GM18520 (cell line): Measurements from ENCODE around the gene ARID1B.

Experiments used
- ATAC-seq: cut with Tn5 transposase; IDR thresholded peaks from one replicate; pipeline ENCODE4 v1.9.1; 2021; ENCODE audit not compliant: unreplicated experiment

The ARID1B gene

DNA sequence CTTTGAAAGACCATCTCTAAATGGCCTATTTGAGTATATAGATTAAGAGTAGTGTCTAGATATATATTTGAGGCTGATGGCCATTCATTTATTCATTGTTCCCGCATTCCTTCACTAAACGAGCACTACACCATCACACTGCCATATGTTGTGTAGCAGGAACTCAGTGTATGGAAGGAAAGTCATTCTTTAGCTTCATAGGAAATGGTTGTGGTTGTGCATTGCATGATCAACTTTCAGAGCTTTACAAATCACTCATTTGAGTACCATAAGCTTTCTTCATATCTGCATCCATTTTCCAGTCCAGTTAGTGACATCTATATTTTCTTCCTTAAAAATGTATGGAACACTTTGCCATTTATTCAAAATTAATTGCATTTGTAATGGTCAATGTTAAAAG, 97.9 kb downstream of the ARID1B start:
- ATAC-seq = no peak

DNA sequence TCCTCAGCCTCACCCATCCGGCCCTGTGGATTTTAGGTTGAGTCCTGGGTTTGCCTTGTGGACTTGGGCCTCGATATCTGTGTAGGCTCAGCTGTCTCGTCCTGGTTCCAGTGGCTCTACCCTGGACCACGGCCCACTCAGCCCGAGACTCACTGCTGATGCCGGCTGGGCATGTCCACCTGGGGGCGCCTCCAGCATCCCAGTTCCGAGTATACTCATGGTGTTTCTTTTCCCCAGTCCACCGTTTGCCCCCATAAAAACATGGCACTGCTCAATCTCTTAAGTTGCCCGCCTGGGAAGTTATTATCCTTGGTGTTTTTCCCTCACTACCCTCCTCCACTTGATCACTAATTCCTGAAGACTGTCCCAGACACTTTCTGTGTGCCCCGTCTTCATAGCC, 99.1 kb downstream of the ARID1B start:
- no peak for ATAC-seq

DNA sequence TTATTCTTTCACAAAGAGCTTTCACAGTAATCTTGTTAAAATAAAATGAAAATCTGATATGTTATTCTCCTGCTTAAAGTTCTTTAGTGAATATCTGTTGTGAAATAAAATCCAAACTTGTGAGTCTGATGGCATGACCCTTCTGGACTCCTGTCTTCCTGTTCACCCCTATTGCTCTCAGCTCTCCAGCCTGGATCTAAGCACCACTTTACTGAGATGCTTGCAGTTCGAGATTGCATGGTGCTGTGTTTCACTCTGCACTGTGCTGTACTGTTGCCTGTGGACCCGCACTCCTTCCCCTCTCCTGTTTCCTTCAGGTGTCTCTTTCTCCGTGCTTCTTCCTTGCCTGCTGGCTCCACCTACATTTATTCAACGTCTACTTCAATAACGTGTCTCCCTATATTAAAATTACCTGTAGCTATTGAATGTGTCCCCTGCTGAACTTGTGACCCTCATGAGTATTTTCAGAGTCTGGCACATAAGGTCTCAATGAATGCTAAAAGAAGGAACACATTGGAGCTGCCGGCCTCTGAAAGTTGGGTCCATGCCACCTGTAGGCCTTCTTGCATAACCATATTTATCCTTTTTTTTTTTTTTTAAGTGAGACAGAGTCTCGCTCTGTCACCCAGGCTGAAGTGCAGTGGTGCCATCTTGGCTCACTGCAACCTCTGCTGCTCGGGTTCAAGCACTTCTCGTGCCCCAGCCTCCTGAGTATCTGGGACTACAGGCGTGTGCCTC, 100.1 kb downstream of the ARID1B start:
- ATAC-seq = no peak

DNA sequence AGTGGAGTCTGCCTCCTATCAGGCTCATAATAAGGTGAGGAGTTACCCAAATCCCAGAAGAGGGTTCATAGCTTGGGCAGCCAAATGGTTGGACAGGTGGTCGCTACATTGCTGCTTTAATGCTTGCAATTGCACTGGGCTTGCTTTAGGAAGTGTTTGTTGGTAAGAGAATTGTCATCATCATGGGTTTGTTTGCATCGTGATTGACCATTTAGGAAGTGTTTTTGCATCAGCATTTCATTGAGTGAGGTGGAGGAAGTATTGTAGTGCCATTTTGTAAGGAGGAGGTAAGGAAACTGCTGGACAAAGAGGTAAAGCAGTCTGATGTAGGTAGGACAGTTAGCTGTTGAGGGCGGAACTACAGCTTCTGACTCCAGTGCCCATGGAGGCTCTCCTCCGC, 101.5 kb downstream of the ARID1B start:
- ATAC-seq = no peak

DNA sequence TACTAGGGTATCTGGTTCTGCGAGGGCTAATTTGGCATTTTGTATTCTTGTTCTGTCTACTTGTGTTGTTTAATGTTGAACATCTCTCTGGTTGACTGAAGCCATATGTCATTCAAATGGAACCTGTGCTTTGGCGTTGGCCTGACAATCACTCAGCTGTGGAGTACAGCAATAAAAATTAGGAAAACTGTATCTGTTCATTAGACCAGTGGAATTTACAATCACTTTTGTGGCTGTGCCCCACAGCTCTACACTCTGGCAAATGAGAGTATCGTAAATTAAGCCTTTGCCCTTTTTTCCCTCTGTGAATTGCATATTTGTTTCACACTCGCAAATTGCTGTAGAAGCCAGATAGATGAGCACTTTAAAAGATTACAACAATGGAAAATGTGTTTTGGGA, 102.0 kb downstream of the ARID1B start:
- ATAC-seq = no peak

DNA sequence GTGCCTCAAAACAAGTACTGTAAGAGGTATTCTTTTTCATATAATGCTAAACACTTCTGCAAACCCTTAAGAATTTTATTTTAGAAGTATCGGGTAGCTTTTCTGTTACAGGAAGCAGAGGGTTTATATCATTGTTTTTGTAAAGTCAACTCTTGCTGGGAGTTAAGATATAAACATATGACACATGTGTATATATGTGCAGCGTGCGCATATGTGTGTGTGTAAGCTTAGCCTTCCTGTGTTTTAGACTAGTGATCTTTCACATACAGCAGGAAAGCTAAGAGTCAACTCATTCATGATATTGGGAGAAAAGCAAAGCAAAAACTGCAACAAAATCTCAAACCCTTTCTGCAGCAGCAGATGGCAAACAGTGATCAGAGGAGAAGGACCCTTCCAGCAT, 102.4 kb downstream of the ARID1B start:
- no peak for ATAC-seq

DNA sequence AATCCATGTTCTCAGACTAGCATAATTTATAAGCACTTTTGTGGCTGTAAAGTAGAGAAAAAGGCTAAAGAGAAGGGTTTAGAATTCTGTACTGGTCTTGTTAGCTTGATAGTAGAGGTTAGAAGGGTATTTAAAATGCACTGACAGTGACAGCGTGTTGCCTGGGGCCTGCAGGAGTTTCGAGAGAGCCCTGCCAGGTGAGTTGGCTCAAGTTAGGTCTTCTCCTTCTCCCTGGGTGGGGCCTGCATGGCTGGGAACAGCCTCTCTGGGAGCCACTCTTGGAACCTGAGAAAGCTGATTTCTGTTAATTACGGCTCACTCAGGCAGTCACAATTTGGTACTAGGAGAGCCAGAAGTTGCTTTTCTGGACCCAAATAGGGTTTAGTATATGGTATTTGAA, 103.7 kb downstream of the ARID1B start:
- no peak for ATAC-seq

DNA sequence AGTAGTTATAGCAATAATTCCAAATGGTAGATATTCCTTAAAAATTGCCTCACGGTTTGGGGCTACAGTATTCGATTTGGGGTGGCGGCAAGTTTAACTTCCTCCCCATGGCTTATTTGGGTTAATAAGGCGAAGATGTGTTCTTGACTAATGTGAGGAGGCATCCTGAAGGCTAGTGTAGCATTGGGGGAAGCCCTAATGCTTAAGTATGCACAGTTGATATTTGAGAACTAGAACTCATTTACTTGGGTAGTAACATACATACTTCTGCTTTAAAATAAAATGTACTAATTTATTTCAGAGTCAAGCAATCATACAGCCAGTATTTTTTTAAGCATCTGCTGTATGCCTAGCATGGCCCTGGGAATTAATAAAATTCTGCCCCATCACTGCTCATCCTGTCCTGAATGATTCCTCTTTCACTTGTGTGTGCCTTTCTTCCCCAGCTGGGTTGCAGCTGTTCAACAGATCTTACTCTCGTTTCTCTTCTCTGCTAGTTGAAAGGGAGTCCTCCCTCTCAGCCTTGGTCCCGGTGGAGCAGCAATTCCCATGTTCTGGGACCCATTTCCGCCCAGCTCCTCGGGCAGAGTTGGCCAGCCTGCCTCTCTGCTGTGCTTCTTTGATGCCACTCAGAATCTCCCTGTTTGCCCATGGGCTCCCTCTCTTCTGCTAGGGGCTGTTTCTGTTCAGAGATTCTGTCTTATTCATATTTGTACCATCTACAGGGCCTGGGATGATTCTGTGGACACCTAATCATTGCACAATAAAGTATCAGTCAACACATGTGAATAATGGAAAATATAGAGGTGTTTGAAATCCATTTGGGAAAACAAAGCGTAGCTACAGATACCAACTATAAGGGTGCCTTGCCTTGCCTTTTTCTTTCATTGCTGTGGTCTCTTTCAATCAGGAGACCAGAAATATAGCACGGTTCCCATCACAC, 104.8 kb downstream of the ARID1B start:
- ATAC-seq = no peak

DNA sequence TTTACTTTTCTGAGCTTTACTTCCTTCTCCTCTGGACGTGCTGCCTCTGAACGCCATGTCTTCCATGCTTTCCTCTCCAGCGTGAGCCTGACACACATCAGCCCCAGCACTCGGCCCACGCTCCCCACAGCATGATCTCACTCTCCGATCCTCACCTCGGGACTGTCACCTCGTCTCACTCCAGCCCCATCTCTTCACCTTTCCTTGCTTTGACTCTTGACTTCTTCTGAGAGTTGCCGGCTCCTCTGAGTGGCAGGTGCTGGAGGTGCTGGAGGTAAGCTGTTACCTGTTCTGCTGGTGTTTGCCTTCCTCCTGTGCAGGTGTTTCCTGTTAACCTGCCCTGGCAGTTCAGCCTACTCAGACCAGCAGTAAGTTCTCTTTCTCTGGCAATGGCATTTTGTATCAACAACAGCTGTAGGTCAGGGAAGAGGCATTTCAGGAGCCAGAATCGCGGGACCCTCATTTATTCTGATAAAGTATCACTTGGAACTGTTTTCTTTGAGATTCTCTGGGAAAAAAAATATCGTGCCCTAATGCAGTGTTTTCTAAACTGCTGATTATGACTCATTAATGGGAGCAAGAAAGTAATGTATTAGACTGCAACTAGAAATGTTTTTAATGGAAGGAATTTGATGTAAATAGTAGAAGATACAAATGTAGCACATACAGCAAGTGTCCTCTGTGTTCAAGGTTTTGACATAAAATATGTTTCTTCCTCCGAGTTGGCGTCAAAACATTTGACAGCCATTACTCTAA, 106.5 kb downstream of the ARID1B start:
- no peak for ATAC-seq

DNA sequence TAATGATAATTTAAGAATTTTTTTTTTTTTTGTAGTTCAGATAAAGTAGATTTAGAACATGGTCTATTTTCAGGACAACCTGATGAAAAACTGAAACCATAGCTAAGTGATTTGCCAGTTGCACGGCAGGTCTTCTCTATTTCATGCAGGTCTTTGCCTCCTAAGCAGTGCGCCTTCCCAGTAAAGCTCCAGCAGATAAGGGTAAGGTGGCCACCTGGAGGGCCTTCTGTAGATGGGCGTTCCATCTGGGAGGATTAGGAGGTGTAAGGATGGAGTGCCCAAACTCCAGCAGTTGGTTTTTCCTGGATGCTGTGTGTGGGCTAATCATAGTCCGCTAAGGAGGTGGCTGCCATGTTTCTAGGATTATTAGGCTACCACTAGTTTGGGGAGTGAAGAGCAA, 107.1 kb downstream of the ARID1B start:
- ATAC-seq = no peak

DNA sequence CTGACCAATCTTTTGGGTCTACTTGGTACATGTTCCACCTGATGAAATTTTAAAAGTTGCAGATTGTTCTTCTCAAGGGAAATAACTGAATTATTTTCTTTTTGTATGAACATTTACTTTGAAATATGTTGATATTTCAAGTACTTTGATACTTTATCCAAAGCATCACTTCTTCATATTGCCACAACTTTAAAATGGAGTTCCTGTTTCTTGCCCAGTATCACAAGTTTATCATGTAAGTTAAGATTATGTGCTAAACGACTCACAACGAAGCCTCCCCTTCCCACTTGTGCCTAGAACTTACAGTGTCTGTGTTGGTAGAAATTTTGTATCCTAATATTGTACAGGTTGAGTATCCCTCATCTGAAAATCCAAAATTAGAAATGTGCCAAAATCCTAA, 108.4 kb downstream of the ARID1B start:
- ATAC-seq = no peak

DNA sequence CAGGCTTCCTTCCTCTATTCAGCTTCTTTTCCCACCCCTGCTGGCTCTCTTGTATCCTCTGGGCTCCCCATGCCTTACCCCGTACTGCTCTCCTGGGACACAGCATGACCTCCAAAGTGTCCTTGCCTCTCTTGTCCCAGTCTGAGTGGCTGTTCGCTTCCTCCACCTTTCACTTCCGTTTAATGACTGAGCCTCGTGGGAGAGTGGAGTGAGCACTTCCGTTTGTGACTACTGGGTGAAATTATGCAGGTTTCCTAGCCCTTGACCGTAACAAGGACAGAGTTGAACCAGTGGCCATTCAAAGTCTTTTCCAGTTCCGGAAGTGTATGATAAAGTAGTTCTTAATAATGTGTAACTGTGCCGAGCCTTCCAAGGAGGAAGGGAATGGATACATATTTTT, 109.2 kb downstream of the ARID1B start:
- ATAC-seq = peak; percentile 81

DNA sequence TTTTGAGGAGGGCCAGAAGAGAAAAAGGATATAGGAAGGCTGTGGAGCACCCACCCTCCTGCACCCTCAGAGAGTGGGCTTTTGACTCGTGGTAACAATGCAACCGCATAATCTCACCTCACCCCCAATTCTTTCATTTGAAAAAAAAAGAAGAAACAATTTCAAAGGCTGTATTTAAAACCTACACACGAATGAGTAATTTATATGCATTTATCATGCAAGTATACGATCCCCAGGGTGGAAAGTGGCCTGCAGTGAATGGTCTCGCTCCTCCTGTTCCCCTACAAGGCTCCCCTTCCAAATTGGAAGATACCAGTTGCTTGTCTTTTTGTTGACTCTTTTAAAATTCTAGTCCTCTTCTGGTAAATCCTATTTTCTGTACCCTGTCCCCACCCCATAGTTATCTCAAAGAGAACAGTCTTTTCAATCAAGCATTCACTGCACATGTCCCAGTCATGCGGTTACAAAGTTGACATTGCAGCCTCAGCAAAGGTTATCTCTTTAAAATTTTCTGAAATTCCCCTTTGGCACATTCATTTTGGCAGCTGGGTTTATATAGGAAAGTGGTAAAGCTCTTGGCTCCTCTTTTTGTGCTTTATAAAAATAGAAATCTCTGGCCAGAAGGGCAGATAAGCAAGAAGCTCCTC, 110.6 kb downstream of the ARID1B start:
- ATAC-seq = no peak

DNA sequence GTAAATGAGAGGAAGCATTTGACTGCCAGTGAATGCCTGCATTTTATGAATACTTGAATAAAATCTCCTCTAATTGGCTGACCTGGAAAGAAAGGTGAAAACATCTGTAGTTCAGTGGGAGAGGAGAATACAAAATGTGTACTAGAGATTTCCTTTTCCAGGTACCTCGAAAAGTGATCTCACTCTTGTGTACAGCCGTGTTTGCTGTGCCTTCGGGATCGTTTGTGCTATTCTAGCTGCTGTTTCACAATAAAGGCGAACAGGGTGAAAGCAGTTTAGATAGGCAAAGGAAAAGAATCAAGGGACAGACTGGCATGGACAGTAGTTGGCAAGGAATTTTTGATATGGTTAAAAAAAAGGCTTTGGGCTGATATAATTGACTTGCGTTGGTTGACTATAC, 112.3 kb downstream of the ARID1B start:
- ATAC-seq = no peak

DNA sequence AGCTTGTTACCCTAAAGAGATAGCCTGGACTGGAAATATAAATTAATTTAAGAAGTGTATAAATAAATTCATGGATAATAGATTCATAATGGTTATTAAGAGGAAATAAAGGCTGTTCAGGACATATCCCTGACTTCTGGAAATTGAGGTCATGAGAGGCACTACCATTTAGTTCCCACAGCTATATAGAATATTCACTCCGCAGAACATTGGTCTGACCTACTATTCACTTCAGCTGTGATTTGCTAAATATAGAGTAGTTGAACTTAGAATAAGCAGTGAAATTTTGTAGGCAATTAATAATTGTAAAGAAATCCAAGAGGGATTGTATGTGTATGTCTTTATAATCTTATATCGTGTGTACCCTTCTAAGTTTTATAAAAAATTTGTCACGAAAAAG, 112.8 kb downstream of the ARID1B start:
- ATAC-seq = no peak

DNA sequence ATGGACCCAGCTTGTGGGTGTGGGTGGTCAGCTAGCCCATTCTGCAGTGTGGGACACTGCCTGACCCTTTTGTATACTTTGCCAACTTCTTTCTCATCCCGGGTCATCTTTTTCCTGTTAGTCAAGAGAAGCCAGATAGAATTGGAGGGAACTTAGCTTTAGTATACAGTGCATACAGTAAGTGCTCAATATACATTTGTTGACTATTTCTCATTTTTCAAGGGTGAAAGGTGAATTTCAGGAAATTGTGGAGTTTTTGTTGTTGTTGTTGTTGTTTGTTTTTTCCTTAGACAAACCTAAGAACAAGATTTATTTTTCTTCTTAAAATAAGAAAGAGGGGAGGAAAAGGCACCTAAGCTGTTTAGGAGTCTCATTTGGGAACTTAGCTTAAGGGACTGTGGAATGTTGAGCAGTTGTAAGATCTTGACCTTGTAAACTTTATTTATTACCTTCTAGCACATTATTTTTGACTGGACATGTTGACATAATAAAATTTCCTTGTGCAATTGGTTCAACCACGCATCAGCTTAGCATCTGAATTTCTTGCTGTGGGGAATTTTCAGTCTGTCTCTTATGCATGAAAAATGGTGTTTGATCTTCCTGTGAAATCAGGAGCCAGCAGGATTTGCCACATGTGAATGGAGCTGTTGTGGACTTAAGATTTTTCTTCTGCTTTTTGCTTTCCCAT, 113.6 kb downstream of the ARID1B start:
- no peak for ATAC-seq

DNA sequence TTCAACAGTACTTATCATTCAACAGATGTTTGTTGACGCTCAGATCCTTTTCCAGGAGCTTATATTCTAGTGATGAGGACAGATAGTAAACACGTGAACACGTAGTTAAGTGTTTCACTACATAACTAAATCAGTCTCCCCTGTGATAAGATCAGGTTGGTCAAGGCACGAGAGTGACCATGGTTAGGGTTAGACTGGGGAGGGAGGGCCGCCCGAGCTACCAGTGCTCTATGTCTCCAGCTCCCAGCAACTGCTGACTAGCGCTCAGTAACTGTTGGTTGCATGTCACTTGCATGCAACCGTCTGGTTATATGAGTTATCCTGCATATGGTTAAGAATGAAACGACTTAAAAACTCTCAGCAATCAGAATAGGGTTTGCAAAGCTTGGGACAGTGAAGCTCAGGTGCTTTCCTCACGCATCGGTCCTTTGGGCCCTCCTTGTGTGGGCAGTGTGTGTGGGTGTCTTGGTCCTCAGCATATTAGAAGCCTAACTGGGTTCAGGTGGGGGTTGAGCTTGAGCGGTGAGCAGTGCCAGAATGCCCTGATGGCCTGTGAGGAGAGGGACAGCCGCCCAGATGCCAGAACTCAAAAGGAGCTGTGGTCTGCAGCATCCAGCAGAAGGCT, 120.8 kb downstream of the ARID1B start:
- no peak for ATAC-seq

DNA sequence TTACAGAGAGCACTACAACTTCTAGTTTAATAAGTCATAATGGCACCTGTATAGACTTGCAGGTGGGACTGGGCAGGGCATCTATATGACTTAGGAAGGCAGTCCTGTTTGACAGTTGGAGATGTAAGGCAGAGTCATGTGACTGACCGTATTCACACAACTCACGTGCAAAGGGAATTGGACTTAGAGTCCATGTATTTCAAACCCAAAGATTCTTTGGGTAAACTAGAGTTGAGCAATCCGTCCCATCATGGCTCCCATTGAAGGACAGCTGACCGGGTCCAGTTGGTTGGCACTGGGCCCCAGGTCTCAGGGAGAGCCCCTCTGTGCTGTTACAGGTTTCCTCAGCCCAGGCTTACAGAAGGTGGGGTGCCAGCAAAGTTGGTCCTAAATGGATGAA, 121.9 kb downstream of the ARID1B start:
- no peak for ATAC-seq

DNA sequence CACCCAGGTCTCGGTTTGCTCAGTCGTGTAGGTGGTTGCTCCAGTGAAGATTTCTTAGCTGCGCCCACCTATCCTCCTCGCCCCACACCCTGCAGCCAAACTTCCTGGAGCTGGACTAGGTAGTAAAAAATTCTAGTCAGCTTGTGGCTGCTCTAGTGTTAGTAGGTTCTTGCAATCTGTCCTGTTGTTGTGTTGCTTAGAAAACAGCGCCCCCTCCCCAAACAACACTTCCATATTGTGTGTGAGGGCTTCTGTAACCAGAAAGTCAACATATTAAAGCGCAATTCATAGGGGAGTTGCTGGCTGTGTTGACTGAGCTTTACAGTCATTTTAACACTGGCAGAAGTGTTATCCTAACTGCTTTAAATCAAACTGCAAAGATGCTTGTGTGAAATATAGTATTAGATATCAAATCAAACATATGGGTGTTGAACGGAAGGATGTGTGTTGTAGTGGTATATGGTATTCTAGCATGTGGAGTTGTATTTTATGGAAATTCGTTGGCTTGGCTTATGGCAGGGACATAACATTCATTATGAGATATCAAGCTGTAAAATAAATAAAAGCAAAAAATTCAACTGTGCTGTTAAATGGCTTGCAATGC, 122.5 kb downstream of the ARID1B start:
- ATAC-seq = no peak

DNA sequence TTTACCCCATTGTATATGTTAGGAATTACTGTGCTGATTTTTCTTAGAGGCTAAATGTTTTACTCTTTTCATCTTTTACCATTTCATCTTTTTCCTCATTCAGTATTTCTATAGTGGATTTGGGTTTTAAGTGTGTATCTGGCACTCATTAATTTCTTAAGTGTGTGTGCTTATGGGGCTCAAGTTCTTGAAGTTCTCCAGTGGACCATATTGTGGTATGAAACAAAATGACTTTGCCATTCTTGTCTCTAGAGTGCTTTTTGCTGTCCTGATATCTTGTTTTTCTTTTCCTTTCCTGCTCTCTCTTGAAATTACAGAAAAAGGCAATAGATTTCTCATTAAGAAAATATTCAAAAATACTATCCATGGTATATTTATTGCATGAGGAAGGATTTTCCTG, 123.1 kb downstream of the ARID1B start:
- ATAC-seq = no peak
